Activated T-helper 1 cell treated with anti-CD3 and anti-CD28 coated beads, Interleukin-2, amount 50 U/mL, for 16 hours (primary cell): ENCODE results near the gene FOXL2NB.
"Not testable (repeated sequence)": the region's sequence is repeated elsewhere in the genome, so short reads cannot be mapped to it uniquely, and the experiment has no call there.

Experiments used
- DNase-seq, 2 donors: peaks; one replicate each; pipeline ENCODE4 v3.0.0-alpha.2; 2020; ENCODE audit warnings: low read depth in 1 of 2, low spot score in 1 of 2

The FOXL2NB gene

GRCh38 chr3:138946663-138947494 lies at the start of gene FOXL2NB, which contains the start of gene FOXL2:
Gene FOXL2NB, plus strand, starts transcription at chr3:138947217. Its CDS starts 148 bp downstream, at chr3:138947365.
Gene FOXL2, minus strand, starts transcription at chr3:138947137. Its CDS starts 415 bp downstream, at chr3:138946722.
- no peak for DNase-seq

GRCh38 chr3:138898301-138898700 lies 48.7 kb upstream of the FOXL2NB start:
- no peak for DNase-seq

DNA sequence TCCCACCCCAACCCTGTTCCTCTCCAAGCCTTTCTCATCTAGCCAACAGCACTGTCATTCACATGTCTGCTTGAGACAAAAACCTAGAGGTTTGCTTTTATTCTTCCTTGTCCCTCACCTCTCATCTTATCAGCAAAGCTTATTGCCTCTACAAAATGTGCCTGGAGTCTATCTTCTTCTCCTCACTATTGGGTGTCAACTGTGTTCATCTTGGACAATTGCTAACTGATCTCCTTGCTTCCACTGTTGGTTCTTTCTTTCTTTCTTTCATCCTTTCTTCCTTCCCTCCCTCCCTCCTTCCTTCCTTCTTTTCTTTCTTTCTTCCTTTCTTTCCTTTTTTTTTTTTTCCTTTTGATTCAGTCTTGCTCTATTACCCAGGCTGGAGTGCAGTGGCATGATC lies 48.3 kb upstream of the FOXL2NB start:
- DNase-seq, result no peak

- DNase-seq, result no peak
These were observed 47.5 kb upstream of the FOXL2NB start for GRCh38 chr3:138899351-138899991.

DNA sequence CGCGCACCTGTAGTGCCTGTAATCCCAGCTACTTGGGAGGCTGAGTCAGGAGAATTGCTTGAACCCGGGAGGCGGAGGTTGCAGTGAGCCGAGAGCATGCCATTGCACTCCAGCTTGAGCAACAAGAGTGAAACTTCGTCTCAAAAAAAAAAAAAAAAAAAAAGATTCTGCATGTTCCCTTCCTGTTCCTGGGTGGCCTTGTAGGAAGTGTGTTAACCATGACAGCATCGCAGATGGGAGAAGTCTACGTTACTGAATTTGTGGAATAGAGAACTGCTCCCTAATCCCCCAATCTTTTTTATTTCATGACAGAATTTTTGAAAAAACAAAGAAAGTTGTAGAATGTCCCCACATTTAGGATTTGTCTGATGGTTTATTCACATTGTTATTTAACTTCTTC lies 45.5 kb upstream of the FOXL2NB start:
- DNase-seq, result no peak

DNA sequence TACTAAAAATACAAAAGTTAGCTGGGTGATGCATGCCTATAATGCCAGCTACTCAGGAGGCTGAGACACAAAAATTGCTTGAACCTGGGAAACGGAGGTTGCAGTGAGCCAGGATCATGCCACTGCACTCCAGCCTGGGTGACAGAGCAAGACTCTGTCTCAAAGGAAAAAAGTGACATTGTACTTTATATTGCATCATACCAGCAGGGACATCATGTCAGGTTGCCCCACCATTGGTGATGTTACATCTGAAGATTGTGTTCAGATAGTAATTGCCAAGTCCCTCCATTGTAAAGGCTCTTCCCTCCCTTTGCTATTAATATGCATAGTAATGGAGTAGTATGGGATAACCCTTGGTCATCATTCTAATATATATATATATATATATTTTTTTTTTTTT lies 44.8 kb upstream of the FOXL2NB start:
- no peak for DNase-seq

GRCh38 chr3:138907539-138907938 lies 39.5 kb upstream of the FOXL2NB start:
- no peak for DNase-seq

DNA sequence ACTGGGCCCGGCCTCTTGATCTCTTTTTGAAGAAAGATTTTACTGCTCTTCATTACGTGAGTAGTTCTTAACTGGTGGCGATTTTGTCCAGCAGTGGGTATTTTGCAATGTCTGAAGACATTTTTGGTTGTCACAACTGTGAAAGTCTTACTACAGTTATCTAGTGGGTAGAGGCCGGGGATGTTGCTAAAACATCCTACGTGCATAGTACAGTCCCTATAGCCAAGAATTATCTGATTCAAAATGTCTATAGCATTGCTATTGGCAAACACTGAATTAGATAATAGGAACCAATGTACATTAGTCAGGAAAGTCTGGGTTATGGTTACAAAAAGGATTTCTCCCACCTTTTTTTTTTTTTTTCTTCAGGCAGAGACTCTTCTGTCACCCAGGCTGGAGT lies 38.2 kb upstream of the FOXL2NB start:
- no peak for DNase-seq

DNA sequence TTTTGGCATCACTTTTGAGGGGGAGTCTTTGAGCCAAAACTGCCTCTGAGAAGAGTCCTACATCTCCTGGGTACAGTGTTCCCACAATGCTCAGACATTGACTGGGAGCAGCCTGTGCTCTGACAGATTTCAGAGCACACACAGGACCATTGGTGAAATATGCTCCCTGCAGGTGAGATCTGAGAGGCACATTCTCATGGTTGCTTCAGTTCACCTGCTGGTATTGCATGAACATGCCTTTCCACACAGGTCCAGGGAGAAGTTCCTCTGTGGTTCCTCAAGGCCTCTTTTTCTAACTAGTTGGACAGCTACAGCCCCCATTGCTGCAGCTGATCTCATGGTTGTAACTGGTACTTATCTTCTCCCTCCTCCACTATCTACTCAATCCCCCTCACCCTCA lies 37.1 kb upstream of the FOXL2NB start:
- DNase-seq, result no peak

DNA sequence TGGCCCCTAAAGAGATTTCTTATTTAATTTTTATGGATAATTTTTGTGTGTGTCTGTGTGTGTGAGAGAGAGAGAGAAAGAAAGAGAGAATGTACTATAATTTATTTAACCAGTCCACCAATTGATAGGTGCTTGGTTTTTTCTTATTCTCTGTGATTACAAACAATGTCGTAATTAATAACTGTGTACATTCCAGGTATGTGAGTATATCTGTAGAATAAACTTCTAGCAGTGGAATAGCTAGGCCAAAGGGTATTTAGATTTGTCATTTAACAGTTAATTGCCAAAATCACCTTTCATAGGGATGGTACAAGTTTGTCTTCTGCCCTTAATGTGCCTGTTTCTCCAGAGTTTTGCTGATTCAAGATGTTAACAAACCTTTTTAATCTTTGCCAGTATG lies 35.4 kb upstream of the FOXL2NB start:
- no peak for DNase-seq

DNA sequence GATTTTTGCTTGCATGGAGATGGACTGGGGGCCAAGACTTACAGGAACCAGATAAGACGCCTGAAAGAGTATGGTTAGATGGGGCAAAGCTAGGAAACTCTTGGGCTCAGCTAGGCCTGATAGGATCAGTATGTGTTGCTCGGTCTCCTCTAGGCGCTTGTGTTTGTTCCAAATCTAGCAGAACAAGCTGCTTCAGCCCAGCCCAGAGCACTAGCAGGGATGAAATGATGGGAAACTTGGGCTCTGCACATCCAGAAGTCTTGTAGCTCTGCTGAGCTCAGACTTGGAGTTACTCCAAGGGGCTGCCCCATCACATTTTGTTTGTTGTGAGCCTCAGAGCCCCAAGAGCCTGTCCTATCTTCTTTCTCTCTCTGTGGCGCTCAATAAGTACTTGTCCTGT lies 34.8 kb upstream of the FOXL2NB start:
- no peak for DNase-seq

DNA sequence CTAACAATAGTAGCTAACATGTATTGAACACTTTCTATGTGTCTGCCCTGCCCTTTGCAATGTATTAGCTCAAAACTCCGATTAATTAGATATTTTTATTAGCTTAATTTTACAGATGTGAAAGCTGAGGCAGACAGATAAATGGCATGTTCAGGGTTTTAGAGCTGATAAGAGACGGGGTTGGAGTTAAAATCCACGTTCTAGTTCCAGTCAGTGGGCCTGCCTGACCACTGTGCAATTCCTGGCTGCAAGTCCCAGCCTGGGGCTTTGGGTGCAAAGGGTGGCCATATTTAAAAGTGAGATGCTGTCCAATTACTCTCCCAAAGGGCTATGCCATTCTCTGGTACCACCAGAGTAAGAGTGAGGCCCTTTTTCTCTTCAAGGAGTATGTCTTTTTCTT lies 33.3 kb upstream of the FOXL2NB start:
- DNase-seq, result no peak

- DNase-seq, result no peak
These were observed 32.0 kb upstream of the FOXL2NB start for GRCh38 chr3:138914870-138915502.

DNA sequence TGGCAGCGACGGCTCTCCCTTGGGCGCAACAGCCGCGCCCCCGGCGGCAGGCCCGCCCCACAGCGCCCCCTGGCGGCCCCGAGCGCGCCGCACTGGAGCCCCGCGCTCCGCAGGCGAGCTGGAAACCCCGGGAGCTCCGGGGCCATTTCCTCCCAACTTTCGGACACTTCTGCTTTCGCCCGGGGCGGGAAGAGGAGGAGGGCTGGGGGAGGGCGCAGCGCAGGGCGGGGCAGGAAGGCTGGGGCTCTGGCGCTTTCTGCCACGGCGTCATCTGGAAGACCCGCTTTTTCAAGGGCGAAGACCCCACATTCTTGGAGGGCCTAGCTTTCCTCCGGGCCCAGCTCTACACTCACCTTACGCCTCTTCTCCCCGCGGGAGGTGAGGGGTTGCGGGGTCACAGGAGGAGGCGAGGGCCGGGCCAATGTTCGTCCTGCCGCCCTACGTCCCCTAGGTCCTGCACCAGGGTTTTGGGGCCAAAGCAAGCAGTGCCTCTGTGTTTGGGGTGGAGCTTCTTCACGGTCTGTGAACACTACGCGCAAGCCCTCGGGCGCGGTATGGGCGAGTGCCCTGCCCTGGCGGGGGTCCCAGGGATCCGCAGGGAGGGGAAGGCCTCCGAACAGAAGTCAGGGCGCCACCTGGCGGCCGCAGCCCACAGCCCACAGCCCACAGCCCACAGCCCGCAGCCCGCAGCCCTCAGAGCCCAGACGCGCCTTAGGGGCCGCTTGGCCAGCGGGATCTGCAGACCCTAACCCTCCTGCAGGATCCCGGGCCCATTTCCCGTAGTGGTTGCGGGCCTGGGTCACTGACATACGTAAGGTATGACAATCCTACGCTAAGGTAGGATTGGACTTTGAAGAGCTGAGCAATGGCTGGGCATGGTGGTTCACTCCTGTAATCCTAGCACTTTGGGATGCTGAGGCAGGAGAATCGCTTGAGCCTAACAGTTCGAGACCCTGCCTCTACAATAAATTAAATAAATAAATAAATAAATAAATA lies 31.2 kb upstream of the FOXL2NB start:
- DNase-seq, result peak; percentile 65 to 70

DNA sequence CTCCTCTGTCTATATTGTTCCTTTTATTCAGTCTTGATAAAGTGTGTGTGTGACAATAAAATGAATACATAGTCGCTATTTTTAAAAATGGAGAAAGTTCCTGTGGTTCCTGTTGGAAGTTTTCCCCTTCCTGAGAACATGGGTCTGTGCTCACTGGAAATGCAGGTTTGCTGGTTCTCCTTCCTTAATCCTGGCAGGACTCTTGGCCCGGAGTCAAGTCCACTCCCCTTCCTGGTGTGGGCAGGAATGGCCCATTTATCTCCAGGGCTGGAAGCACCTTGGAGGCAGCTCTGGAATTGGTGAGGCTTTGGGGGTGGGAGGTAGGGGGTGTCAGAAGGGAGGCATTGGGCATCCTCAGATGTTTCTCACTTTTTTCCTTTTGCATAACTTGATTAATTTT lies 30.2 kb upstream of the FOXL2NB start:
- no peak for DNase-seq

DNA sequence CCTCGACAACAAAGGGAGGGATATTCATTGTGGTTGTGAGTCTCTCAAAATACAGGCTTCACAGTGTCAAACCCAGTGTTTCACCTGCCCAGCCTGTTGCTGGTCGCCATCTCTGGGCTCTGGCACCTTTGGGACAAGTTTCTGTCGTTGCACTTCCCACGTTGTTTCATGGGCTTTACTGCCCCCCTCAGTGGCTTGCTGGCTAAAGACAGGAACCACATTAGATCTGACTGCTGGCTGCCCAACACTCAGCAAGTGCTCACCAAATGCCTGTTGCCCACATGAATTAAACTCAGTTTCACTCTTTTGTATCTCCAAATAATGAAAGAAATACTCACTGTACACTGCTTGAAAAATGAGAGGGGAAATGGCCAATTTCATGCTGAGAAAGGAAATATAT lies 27.7 kb upstream of the FOXL2NB start:
- DNase-seq, result no peak

GRCh38 chr3:138921316-138922292 lies 25.4 kb upstream of the FOXL2NB start:
- DNase-seq, result no peak

DNA sequence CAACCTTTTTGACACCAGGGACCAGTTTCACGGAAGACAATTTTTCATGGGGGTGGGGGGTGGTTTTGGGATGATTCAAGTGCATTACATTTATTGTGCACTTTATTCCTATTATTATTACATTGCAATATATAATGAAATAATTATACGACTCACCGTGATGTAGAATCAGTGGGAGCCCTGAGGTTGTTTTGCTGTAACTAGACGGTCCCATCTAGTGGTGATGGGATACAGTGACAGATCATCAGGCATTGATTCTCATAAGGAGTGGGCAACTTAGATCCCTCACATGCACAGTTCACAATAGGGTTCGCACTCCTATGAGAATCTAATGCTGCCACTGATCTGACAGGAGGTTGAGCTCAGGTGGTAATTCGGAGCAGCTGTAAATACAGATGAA lies 24.6 kb upstream of the FOXL2NB start:
- not testable (repeated sequence) for DNase-seq

- peak; percentile 65 to 72 for DNase-seq
These were observed 23.5 kb upstream of the FOXL2NB start for GRCh38 chr3:138923531-138923994.
